HL-60 (cell line): ENCODE measurements around the gene NFIX.

Experiments used
- CTCF ChIP-seq: IDR thresholded peaks from one replicate; pipeline ENCODE4 v1.5.1; 2011; ENCODE audit warnings: low read length, control low read depth, inconsistent platforms; ENCODE audit not compliant: insufficient read depth
- GABPA ChIP-seq: IDR thresholded peaks from 2 replicates; pipeline ENCODE4 v1.6.1; 2012; ENCODE audit warnings: low read depth
- POLR2AphosphoS5 ChIP-seq: IDR thresholded peaks from 2 replicates; pipeline ENCODE4 v1.6.1; 2012; ENCODE audit warnings: low read depth
- REST ChIP-seq: IDR thresholded peaks from 2 replicates; pipeline ENCODE4 v1.6.1; 2012; ENCODE audit warnings: low read depth; ENCODE audit not compliant: insufficient replicate concordance

GRCh38 chr19:13095393-13095784, 100.1 kb downstream of the NFIX start:
- TF ChIP-seq REST: no peak
- no peak; the same call in 1 of the 2 replicates for TF ChIP-seq POLR2AphosphoS5
- TF ChIP-seq CTCF: no peak
- no peak for TF ChIP-seq GABPA
